GM12878 (cell line): ENCODE data around the gene CCDC3. TPM values are rescaled to one million over a fixed set of nuclear protein-coding genes. Genes with fewer than 3 reads are reported as not detected.

ENCODE experiments used
- ATAC-seq: fragments of 200-7000 bp; cut with Tn5 transposase; 3 replicates; pipeline ENCODE4 v1.9.1; 2020; ENCODE audit warnings: mild to moderate bottlenecking, moderate library complexity
- BruUV-seq: library from RNA; stranded (reverse); fragments of 400-500 nt; replicated peaks from 2 replicates; lab custom pipeline; 2021; lab: Mats Ljungman, UMichigan
- CTCF ChIA-PET: fragments of 300-600 bp; sonication (Branson Sonifier 250); formaldehyde crosslinking; extraction: SDS; loops from one replicate; lab custom pipeline; 2021; ENCODE audit warnings: inconsistent platforms; lab: Yijun Ruan, JAX
- POLR2A ChIA-PET: fragments of 350-600 bp; formaldehyde crosslinking; extraction: SDS; loops from one replicate; lab custom pipeline; 2021; ENCODE audit warnings: inconsistent platforms; lab: Charles Lee
- RAD21 ChIA-PET: fragments of 300-600 bp; sonication (Branson Sonifier 250); formaldehyde crosslinking; loops from one replicate; lab custom pipeline; 2023; ENCODE audit warnings: antibody characterized with exemption; ENCODE audit not compliant: unreplicated experiment; lab: Charles Lee
- SMC1A ChIA-PET: fragments of 300-600 bp; sonication (Branson Sonifier 250); formaldehyde crosslinking; loops from one replicate; lab custom pipeline; 2023; ENCODE audit not compliant: unreplicated experiment, uncharacterized antibody; lab: Charles Lee
- DNase-seq: peaks from one replicate; pipeline ENCODE4 v3.0.0-alpha.2; 2011; ENCODE audit warnings: low read depth, low spot score
- FAIRE-seq: peaks from 3 replicates; lab custom pipeline; 2011; peaks lifted over from hg19 to GRCh38; lab: Jason Lieb, UNC
- H2AFZ ChIP-seq: 2 replicates; pipeline ENCODE4 v1.6.0; 2011; ENCODE audit warnings: low read depth, low read length, control low read depth; ENCODE audit not compliant: control insufficient read depth
- H3K27ac ChIP-seq: 2 replicates; pipeline ENCODE4 v1.5.1; 2011; ENCODE audit warnings: control low read depth; ENCODE audit not compliant: control insufficient read depth, insufficient read depth
- H3K27me3 ChIP-seq, 2 experiments: replicated peaks in 1 of 2; 2 replicates each; pipeline versions ENCODE4 v1.6.0 to v1.6.1; 2011; ENCODE audit warnings: low read length in 1 of 2; ENCODE audit not compliant: control insufficient read depth in 2 of 2, insufficient read depth in 2 of 2
- H3K36me3 ChIP-seq, 2 experiments: 2 replicates each; pipeline ENCODE4 v1.5.1; 2011; ENCODE audit warnings: low read length in 1 of 2; ENCODE audit not compliant: control insufficient read depth in 2 of 2, insufficient read depth in 2 of 2
- H3K4me1 ChIP-seq: 2 replicates; pipeline ENCODE4 v1.6.1; 2011; ENCODE audit warnings: mild to moderate bottlenecking, low read length, moderate library complexity, mixed read lengths; ENCODE audit not compliant: control insufficient read depth, insufficient read depth
- H3K4me2 ChIP-seq: 2 replicates; pipeline ENCODE4 v1.6.0; 2011; ENCODE audit warnings: control low read depth; ENCODE audit not compliant: control insufficient read depth, insufficient read depth
- H3K4me3 ChIP-seq: fragments of 200-600 bp; sonication (generic); 2 replicates; pipeline ENCODE4 v1.5.1; 2016
- H3K79me2 ChIP-seq: 2 replicates; pipeline ENCODE4 v1.6.0; 2011; ENCODE audit warnings: low read length; ENCODE audit not compliant: control insufficient read depth, insufficient read depth
- H3K9ac ChIP-seq: 2 replicates; pipeline ENCODE4 v1.8.0; 2011; ENCODE audit warnings: low read length, control low read depth, mixed read lengths; ENCODE audit not compliant: control insufficient read depth, insufficient read depth
- H3K9me3 ChIP-seq: replicated peaks from 3 replicates; pipeline ENCODE4 v1.5.1; 2011; ENCODE audit warnings: mild to moderate bottlenecking, low read length; ENCODE audit not compliant: control insufficient read depth, insufficient read depth
- H4K20me1 ChIP-seq: 2 replicates; pipeline ENCODE4 v1.6.0; 2011; ENCODE audit not compliant: control insufficient read depth, insufficient read depth
- ATF2 ChIP-seq: IDR thresholded peaks from 2 replicates; pipeline ENCODE4 v1.6.1; 2012; ENCODE audit warnings: low read length, inconsistent platforms
- BMI1 ChIP-seq: fragments of 450-650 bp; IDR thresholded peaks from 2 replicates; pipeline ENCODE4 v1.6.1; 2016; ENCODE audit warnings: mild to moderate bottlenecking, moderate library complexity, borderline replicate concordance
- ESRRA ChIP-seq: IDR thresholded peaks from 2 replicates; pipeline ENCODE4 v1.6.1; 2012; ENCODE audit warnings: mild to moderate bottlenecking, low read length, improper control_type of control experiment
- MLLT1 ChIP-seq: fragments of 450-650 bp; IDR thresholded peaks from 2 replicates; pipeline ENCODE4 v1.6.1; 2016; ENCODE audit warnings: mild to moderate bottlenecking
- NFIC ChIP-seq: IDR thresholded peaks from 2 replicates; pipeline ENCODE4 v1.6.1; 2012; ENCODE audit warnings: low read depth, mild to moderate bottlenecking, inconsistent platforms, low read length, moderate library complexity
- NRF1 ChIP-seq: conservative IDR thresholded peaks from 2 replicates; pipeline ENCODE4 v1.6.1; 2011; ENCODE audit warnings: mild to moderate bottlenecking, low read depth, low read length, improper control_type of control experiment
- PAX8 ChIP-seq: fragments of 450-650 bp; IDR thresholded peaks from 2 replicates; pipeline ENCODE4 v1.6.1; 2017; ENCODE audit warnings: mild to moderate bottlenecking, moderate library complexity
- SMAD1 ChIP-seq: fragments of 450-650 bp; IDR thresholded peaks from 2 replicates; pipeline ENCODE4 v1.6.1; 2018; ENCODE audit warnings: mild to moderate bottlenecking, low read depth; ENCODE audit not compliant: partially characterized antibody
- TAF1 ChIP-seq: IDR thresholded peaks from 2 replicates; pipeline ENCODE4 v1.6.1; 2011; ENCODE audit warnings: mild to moderate bottlenecking, low read depth, low read length, borderline replicate concordance
- WGBS: methylation state at CpG from one replicate; pipeline ENCODE4 v1.1.6; 2016; ENCODE audit warnings: low lambda C conversion rate; ENCODE audit not compliant: insufficient replicate concordance, insufficient coverage; ENCODE audit errors: missing lambda C conversion rate; 5-methylcytosine and 5-hydroxymethylcytosine counted together
- in situ Hi-C: fragments of 300-500 bp; cut with MboI; formaldehyde crosslinking; loops from 9 replicates; pipeline ENCODE4 v1.14.3; 2018; ENCODE audit warnings: mixed read lengths
- intact Hi-C: fragments of 100-400 bp; cut with micrococcal nuclease; formaldehyde crosslinking; loops from one replicate; pipeline ENCODE4 v1.14.2; 2022; ENCODE audit not compliant: unreplicated experiment
- polyA plus RNA-seq, 11 experiments: library from polyadenylated mRNA; depleted of rRNA in 4 of 11; unstranded in 6 of 11; stranded (reverse) in 5 of 11; fragments of >200 nt; fragmentation: Nextera tagmentation in 4 of 11; fragmentation: Illumina TruSeq in 1 of 11; extraction: Ambion mirVana in 4 of 11; extraction: Trizol in 1 of 11; gene quantifications; 1 replicate in 1 of 11; 2 replicates in 10 of 11; pipeline versions ENCODE4 v1.2.1 to v1.2.3, GENCODE V29; 2011 to 2016; ENCODE audit warnings: inconsistent platforms in 2 of 11, missing spikeins in 2 of 11, low read depth in 1 of 11
- total RNA-seq, 4 experiments: library from RNA; depleted of rRNA in 3 of 4; stranded (reverse); fragments of >200 nt in 3 of 4; fragmentation: Illumina TruSeq in 1 of 4; extraction: Trizol in 1 of 4; gene quantifications; 2 replicates each; pipeline versions ENCODE4 v1.2.1 to v1.2.3, GENCODE V29; 2013 to 2021

CCDC3 gene
- total and polyA plus RNA-seq, 10 of the 15 experiments (the other 5 are each of a cell fraction or from before 2014, with no cell fraction given): 0.08 TPM; not detected in 9

- RAD21 ChIA-PET: no interaction called here
- in situ Hi-C loops: no loop called here
- no TSS peak for BruUV-seq
- ATAC-seq (no peak), DNase-seq (no peak), FAIRE-seq (no peak)
- H3K4me3 ChIP-seq: no peak overlapping the region
- H4K20me1 ChIP-seq: no peaks in the 10 kb centered on the region
- H3K27me3 ChIP-seq: no peaks in the 10 kb centered on the region
- H3K4me2 ChIP-seq: no peak overlapping the region
- WGBS: 44% methylated on average over 8 of the region's 8 CpGs
- no peaks in the 10 kb centered on the region for H3K4me1 ChIP-seq
- H3K27ac ChIP-seq: no peak overlapping the region
- POLR2A ChIA-PET: no interaction called here
- H3K79me2 ChIP-seq: no peaks in the 10 kb centered on the region
- H2AFZ ChIP-seq: no peak overlapping the region
- no peak overlapping the region for H3K9ac ChIP-seq
- SMC1A ChIA-PET: no interaction called here
- no peak for TF ChIP-seq MLLT1
- no peak for TF ChIP-seq NRF1
- TF ChIP-seq TAF1: no peak
- no peak for TF ChIP-seq ATF2
- no peak for TF ChIP-seq PAX8
- no peak for TF ChIP-seq ESRRA
- TF ChIP-seq BMI1: no peak
- TF ChIP-seq SMAD1: no peak
- no peak for TF ChIP-seq NFIC
- no peaks in the 10 kb centered on the region for H3K36me3 ChIP-seq
- intact Hi-C loops: no loop called here
- CTCF ChIA-PET: no interaction called here
- H3K9me3 ChIP-seq: peaks cover 1% of the 10 kb centered on the region; the same call in 1 of the 3 replicates
These were observed 44.4 kb downstream of the CCDC3 start for GRCh38 chr10:12957081-12957480.
